MCF 10A (cell line): ENCODE measurements around the gene CZIB. TPM values are rescaled to one million over a fixed set of nuclear protein-coding genes. Genes with fewer than 3 reads are reported as not detected.

Experiments used
- BruUV-seq: library from RNA; stranded (reverse); fragments of 400-500 nt; replicated peaks from 2 replicates; lab custom pipeline; 2021; lab: Mats Ljungman, UMichigan
- CTCF ChIA-PET: fragments of 300-600 bp; sonication (Branson Sonifier 250); formaldehyde crosslinking; extraction: SDS; loops from one replicate; lab custom pipeline; 2021; ENCODE audit warnings: antibody characterized with exemption, inconsistent platforms; lab: Yijun Ruan, JAX
- POLR2A ChIA-PET: fragments of 300-600, 350-650 bp; sonication (Branson Sonifier 250); formaldehyde crosslinking; extraction: SDS; loops from one replicate; lab custom pipeline; 2020; ENCODE audit warnings: antibody characterized with exemption, inconsistent platforms; lab: Yijun Ruan, JAX
- DNase-seq: peaks from one replicate; pipeline ENCODE4 v3.0.0-alpha.2; 2018; ENCODE audit not compliant: unreplicated experiment
- H3K27ac Mint-ChIP-seq: one replicate; pipeline ENCODE4 v1.8.0; 2022; ENCODE audit warnings: mild to moderate bottlenecking, low read depth, mixed read lengths; ENCODE audit not compliant: unreplicated experiment
- H3K27me3 Mint-ChIP-seq: one replicate; pipeline ENCODE4 v1.8.0; 2022; ENCODE audit warnings: mixed read lengths; ENCODE audit not compliant: insufficient read depth, unreplicated experiment
- H3K36me3 Mint-ChIP-seq: one replicate; pipeline ENCODE4 v1.8.0; 2022; ENCODE audit warnings: mild to moderate bottlenecking, moderate library complexity, mixed read lengths; ENCODE audit not compliant: insufficient read depth, unreplicated experiment
- H3K4me1 Mint-ChIP-seq: one replicate; pipeline ENCODE4 v1.8.0; 2022; ENCODE audit warnings: mixed read lengths; ENCODE audit not compliant: insufficient read depth, unreplicated experiment
- H3K4me3 Mint-ChIP-seq: one replicate; pipeline ENCODE4 v1.8.0; 2022; ENCODE audit warnings: mild to moderate bottlenecking, moderate library complexity, mixed read lengths; ENCODE audit not compliant: unreplicated experiment
- H3K9me3 Mint-ChIP-seq: one replicate; pipeline ENCODE4 v1.8.0; 2022; ENCODE audit warnings: mixed read lengths; ENCODE audit not compliant: unreplicated experiment
- intact Hi-C: fragments of 100-400 bp; cut with micrococcal nuclease; formaldehyde crosslinking; loops from 2 replicates; pipeline ENCODE4 v1.14.1; 2022
- total RNA-seq: library from RNA; stranded (reverse); gene quantifications from 2 replicates; pipeline ENCODE4 v1.2.3, GENCODE V29; 2022
- TF ChIP-seq, protein P1 (sequence below): fragments of 200-600 bp; IDR thresholded peaks from one replicate; pipeline ENCODE4 v1.8.0; 2022; ENCODE audit warnings: antibody characterized with exemption, mild to moderate bottlenecking; ENCODE audit not compliant: unreplicated experiment

CZIB gene
- total RNA-seq, 1 experiment from 2014 or later = 45.0 TPM

DNA sequence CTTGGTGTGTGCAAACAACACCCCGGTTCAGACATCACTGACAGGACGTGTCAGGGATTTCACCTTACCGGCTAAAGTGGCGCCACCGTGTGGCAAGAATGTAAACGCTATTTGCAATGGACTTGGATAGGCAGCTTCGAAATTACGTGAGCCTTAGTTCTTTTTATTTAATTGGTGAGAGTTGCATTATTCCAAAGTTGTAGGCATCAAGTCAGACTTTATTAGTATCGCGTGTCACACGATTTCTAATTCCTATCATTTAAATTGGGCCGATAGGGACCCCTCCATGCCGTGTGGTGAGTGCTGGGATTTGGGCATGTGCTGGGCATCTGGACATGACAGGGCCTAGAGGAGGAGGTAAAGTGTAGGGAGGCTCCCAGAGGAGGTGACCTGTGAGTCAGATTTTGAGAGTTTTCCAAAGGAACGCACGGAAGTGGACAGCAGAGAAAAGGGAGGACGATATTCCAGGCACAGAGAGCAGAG, 38.3 kb downstream of the CZIB start:
- no TSS peak for BruUV-seq
- Mint-ChIP-seq H3K27me3 (no peaks in the 10 kb centered on the region), H3K27ac (no peak overlapping the region), H3K36me3 (no peaks in the 10 kb centered on the region), H3K9me3 (no peaks in the 10 kb centered on the region), H3K4me3 (no peak overlapping the region), H3K4me1 (no peaks in the 10 kb centered on the region)
- ChIA-PET POLR2A (interaction anchor here (0.6 to 1.0 kb wide), 4 partner anchors 168 to 888 kb away, joined by 3 to 4 read pairs (median 3); no protein-coding TSS in a partner anchor), CTCF (interaction anchor here (0.6 to 2.6 kb wide), 21 partner anchors 8 to 471 kb away, joined by 3 to 17 read pairs (median 4); partner anchors contain the start of gene ECHDC2)
- TF ChIP-seq, protein P1, sequence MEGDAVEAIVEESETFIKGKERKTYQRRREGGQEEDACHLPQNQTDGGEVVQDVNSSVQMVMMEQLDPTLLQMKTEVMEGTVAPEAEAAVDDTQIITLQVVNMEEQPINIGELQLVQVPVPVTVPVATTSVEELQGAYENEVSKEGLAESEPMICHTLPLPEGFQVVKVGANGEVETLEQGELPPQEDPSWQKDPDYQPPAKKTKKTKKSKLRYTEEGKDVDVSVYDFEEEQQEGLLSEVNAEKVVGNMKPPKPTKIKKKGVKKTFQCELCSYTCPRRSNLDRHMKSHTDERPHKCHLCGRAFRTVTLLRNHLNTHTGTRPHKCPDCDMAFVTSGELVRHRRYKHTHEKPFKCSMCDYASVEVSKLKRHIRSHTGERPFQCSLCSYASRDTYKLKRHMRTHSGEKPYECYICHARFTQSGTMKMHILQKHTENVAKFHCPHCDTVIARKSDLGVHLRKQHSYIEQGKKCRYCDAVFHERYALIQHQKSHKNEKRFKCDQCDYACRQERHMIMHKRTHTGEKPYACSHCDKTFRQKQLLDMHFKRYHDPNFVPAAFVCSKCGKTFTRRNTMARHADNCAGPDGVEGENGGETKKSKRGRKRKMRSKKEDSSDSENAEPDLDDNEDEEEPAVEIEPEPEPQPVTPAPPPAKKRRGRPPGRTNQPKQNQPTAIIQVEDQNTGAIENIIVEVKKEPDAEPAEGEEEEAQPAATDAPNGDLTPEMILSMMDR = peak; percentile 66
- intact Hi-C loops = loop anchor here (1.0 kb wide), 1 partner anchor 277 kb away; no protein-coding TSS in a partner anchor
- DNase-seq = peak; percentile 84

GRCh38 chr1:53180951-53181350, 39.5 kb downstream of the CZIB start:
- no TSS peak for BruUV-seq
- ChIA-PET POLR2A (interaction anchor here (1.0 to 1.2 kb wide), 2 partner anchors 167 to 484 kb away, joined by 3 read pairs; no protein-coding TSS in a partner anchor), CTCF (interaction anchor here (0.7 to 1.8 kb wide), 13 partner anchors 9 to 437 kb away, joined by 3 to 11 read pairs (median 4); no protein-coding TSS in a partner anchor)
- TF ChIP-seq, protein P1 = no peak
- Mint-ChIP-seq H3K9me3 (no peaks in the 10 kb centered on the region), H3K36me3 (no peaks in the 10 kb centered on the region), H3K27ac (no peak overlapping the region), H3K4me1 (no peaks in the 10 kb centered on the region), H3K27me3 (no peaks in the 10 kb centered on the region), H3K4me3 (no peak overlapping the region)
- intact Hi-C loops = no loop called here
- DNase-seq = no peak

DNA sequence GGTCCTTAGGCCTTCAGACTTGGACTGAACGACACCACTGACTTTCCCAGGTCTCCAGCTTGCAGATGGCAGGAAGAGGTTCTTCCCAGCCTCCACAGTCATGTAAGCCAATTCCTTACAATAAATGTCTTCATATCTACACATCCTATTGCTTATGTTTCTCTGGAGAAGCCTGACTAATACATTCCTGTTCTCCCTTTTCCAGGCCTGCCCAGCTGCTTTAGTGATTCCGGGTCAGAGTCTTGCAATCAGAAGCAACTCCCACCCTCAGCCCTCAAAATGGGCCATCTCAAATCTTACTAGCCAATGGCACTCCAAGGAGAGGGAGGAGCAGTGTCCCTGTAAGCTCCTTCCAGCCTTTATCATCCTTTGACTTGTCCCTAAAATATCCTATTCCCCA, 40.2 kb downstream of the CZIB start:
- Mint-ChIP-seq H3K27ac (no peak overlapping the region), H3K4me1 (no peaks in the 10 kb centered on the region), H3K9me3 (no peaks in the 10 kb centered on the region), H3K4me3 (no peak overlapping the region), H3K27me3 (no peaks in the 10 kb centered on the region), H3K36me3 (no peaks in the 10 kb centered on the region)
- intact Hi-C loops = no loop called here
- TF ChIP-seq, protein P1 = no peak
- no peak for DNase-seq
- ChIA-PET POLR2A (interaction anchor here (1.2 to 1.3 kb wide), 2 partner anchors 58 to 166 kb away, joined by 3 to 4 read pairs; partner anchors contain the start of gene MAGOH), CTCF (interaction anchor here (0.6 to 1.8 kb wide), 8 partner anchors 8 to 166 kb away, joined by 3 to 11 read pairs (median 4); no protein-coding TSS in a partner anchor)
- no TSS peak for BruUV-seq

- H3K4me3 Mint-ChIP-seq = no peak overlapping the region
- TF ChIP-seq, protein P1 = no peak
- H3K27ac Mint-ChIP-seq = no peak overlapping the region
- BruUV-seq = no TSS peak
- DNase-seq = no peak
- ChIA-PET CTCF (interaction anchor here (0.7 to 1.4 kb wide), 4 partner anchors 9 to 1082 kb away, joined by 3 to 4 read pairs (median 3); no protein-coding TSS in a partner anchor), POLR2A (no interaction called here)
- intact Hi-C loops = no loop called here
- peaks cover 22% of the 10 kb centered on the region for H3K27me3 Mint-ChIP-seq
- H3K4me1 Mint-ChIP-seq = peaks cover 8% of the 10 kb centered on the region
- no peaks in the 10 kb centered on the region for H3K36me3 Mint-ChIP-seq
- H3K9me3 Mint-ChIP-seq = no peaks in the 10 kb centered on the region
Measured at GRCh38 chr1:53176452-53177208, 43.8 kb downstream of the CZIB start.
